Prostate gland (tissue), 2 donors: ENCODE measurements around the gene CSNK2B. TPM values are rescaled to one million over a fixed set of nuclear protein-coding genes. Genes with fewer than 3 reads are reported as not detected.

ENCODE experiments used
- DNase-seq: peaks from one replicate; pipeline ENCODE4 v3.0.0-alpha.2; 2019; ENCODE audit warnings: low spot score
- H3K27ac ChIP-seq, 2 donors: fragments of 200-600 bp; sonication (generic); 2 replicates each; pipeline ENCODE4 v1.5.1; 2017 to 2019
- H3K27me3 ChIP-seq: fragments of 200-600 bp; sonication (generic); replicated peaks from 2 replicates; pipeline ENCODE4 v1.5.1; 2019; ENCODE audit not compliant: insufficient read depth
- H3K36me3 ChIP-seq, 2 donors: fragments of 200-600 bp; sonication (generic); 1 replicate in 1 of 2; 2 replicates in 1 of 2; pipeline versions ENCODE4 v1.5.1 to v1.8.1; 2017 to 2019
- H3K4me1 ChIP-seq: fragments of 200-600 bp; sonication (generic); replicated peaks from 2 replicates; pipeline ENCODE4 v1.5.1; 2019
- H3K4me3 ChIP-seq, 2 donors: fragments of 200-600 bp; sonication (generic); 2 replicates each; pipeline ENCODE4 v1.5.1; 2017 to 2019
- H3K9me3 ChIP-seq: fragments of 200-600 bp; sonication (generic); 2 replicates; pipeline ENCODE4 v1.5.1; 2017
- CTCF ChIP-seq, 4 experiments: fragments of 200-600 bp in 2 of 4; fragments of 450-650 bp in 2 of 4; sonication (generic) in 2 of 4; IDR thresholded peaks; 1 replicate in 3 of 4; 2 replicates in 1 of 4; pipeline ENCODE4 v1.5.1; 2016 to 2019; ENCODE audit warnings: antibody characterized with exemption in 4 of 4, mild to moderate bottlenecking in 2 of 4, moderate library complexity in 2 of 4
- POLR2A ChIP-seq: fragments of 450-650 bp; IDR thresholded peaks from one replicate; pipeline ENCODE4 v1.6.1; 2016; ENCODE audit warnings: antibody characterized with exemption, mild to moderate bottlenecking
- POLR2AphosphoS5 ChIP-seq: sonication (generic); formaldehyde crosslinking; IDR thresholded peaks from one replicate; pipeline ENCODE4 v1.6.1; 2017; ENCODE audit warnings: antibody characterized with exemption
- WGBS: methylation state at CpG from one replicate; pipeline ENCODE4 v1.1.5; 2018; 5-methylcytosine and 5-hydroxymethylcytosine counted together
- intact Hi-C: fragments of 100-400 bp; cut with DNase I; formaldehyde crosslinking; loops from one replicate; pipeline ENCODE4 v1.14.2; 2022
- total RNA-seq, 2 donors: library from RNA; depleted of rRNA; stranded (reverse); fragments of >200 nt; gene quantifications; one replicate each; pipeline ENCODE4 v1.1.0, GENCODE V29; 2016

CSNK2B gene
- total RNA-seq, 2 donors from 2014 or later: 214 to 285 TPM

DNA sequence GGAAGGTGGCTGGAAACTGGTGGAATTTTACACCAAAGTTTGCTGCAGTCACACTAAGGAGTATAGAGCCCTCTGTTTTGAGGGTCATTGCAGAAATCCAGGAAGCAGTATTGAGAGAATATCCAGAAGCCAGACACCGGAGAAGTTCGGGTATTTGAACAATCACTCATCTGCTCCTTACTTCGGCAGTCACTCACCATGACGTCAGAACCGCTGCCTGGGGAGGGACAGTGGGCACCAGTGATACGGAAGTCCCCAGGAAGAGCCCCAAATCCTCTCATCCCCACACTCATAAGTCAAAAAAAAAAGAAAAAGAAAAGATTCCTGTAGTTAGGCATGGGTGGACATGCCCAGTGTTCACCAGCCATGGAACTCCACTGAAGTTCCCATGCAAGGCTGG, 11.0 kb downstream of the CSNK2B start:
- no peaks in the 10 kb centered on the region for H3K27me3 ChIP-seq
- no peak for DNase-seq
- H3K4me3 ChIP-seq: no peak overlapping the region
- TF ChIP-seq POLR2AphosphoS5 (no peak), POLR2A (no peak), CTCF (IDR thresholded peaks at IDR 0.05) (no peak)
- WGBS: 68% methylated on average over 6 of the region's 6 CpGs
- H3K36me3 ChIP-seq: no peaks in the 10 kb centered on the region
- no peak overlapping the region for H3K27ac ChIP-seq
- H3K9me3 ChIP-seq: no peaks in the 10 kb centered on the region
- intact Hi-C loops: no loop called here
- H3K4me1 ChIP-seq: peaks cover 4% of the 10 kb centered on the region

GRCh38 chr6:31677955-31678354, 12.1 kb downstream of the CSNK2B start:
- Histone ChIP-seq H3K36me3 (no peaks in the 10 kb centered on the region), H3K9me3 (no peaks in the 10 kb centered on the region), H3K4me1 (peaks cover 4% of the 10 kb centered on the region), H3K27me3 (no peaks in the 10 kb centered on the region), H3K4me3 (no peak overlapping the region), H3K27ac (no peak overlapping the region)
- intact Hi-C loops: no loop called here
- DNase-seq: no peak
- WGBS: 71% methylated on average over 8 of the region's 8 CpGs
- TF ChIP-seq POLR2AphosphoS5 (no peak), POLR2A (no peak), CTCF (IDR thresholded peaks at IDR 0.05) (no peak)

GRCh38 chr6:31680226-31681134, 14.6 kb downstream of the CSNK2B start, which contains the start of gene LY6G5C:
Gene LY6G5C, minus strand, starts transcription at chr6:31681067. Its CDS starts 694 bp downstream, at chr6:31680373.
- TF ChIP-seq POLR2A (no peak), POLR2AphosphoS5 (peak; percentile 88), CTCF (IDR thresholded peaks at IDR 0.05) (peak; percentile 63 to 94 (median 79))
- Histone ChIP-seq H3K9me3 (no peaks in the 10 kb centered on the region), H3K4me3 (peak within 1 kb of the TSS; percentile 36 to 46), H3K27ac (peak within 1 kb of the TSS; percentile 95), H3K4me1 (peaks cover 4% of the 10 kb centered on the region), H3K27me3 (no peaks in the 10 kb centered on the region), H3K36me3 (no peaks in the 10 kb centered on the region)
- peak; percentile 87 for DNase-seq
- WGBS: 11% methylated on average over 17 of the region's 17 CpGs
- intact Hi-C loops: loop anchor here (5.0 kb wide), 4 partner anchors 47 to 267 kb away; partner anchors contain the start of genes CFB and DDAH2

DNA sequence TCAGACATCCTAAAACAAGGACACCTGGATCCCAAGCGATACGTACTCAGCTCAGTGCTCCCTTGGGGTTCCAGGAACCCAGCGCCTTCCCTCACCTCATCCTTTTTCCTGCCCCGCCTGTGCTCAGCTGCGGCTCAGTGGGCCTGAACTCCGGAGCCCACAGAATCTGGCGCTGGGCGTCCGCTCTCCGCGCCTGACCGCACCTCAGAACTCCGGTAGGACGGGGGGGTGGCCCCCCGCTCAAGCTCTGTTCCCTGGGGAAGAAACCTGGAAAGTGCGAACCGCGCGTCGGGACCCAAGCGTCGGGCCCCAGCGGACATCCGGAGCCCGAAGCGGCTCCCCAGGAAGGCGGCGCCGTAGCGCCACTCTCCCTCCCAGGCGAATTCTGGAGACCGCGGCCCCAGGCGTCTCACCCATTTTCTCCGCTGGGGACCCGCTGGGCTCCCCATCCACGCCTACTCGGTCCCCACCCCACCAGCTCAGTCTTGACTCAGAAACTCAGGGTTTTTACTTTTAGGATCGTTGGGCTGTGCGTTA, 15.3 kb downstream of the CSNK2B start:
- DNase-seq: peak; percentile 41
- Histone ChIP-seq H3K9me3 (no peaks in the 10 kb centered on the region), H3K27me3 (no peaks in the 10 kb centered on the region), H3K4me3 (peak overlapping the region; percentile 36 to 46), H3K4me1 (peaks cover 4% of the 10 kb centered on the region), H3K27ac (peak overlapping the region; percentile 95), H3K36me3 (no peaks in the 10 kb centered on the region)
- intact Hi-C loops: loop anchor here (5.0 kb wide), 4 partner anchors 46 to 266 kb away; partner anchors contain the start of genes CFB and DDAH2
- under 1% methylated on average over 33 of the region's 40 CpGs for WGBS
- peak in 3 of 4 experiments; percentile 22 to 51 (median 48) for TF ChIP-seq CTCF (IDR thresholded peaks at IDR 0.05)
- TF ChIP-seq POLR2AphosphoS5: no peak
- peak; percentile 9 for TF ChIP-seq POLR2A
